T-helper 17 cell (primary cell): ENCODE measurements around the gene FAM168A. TPM values are rescaled to one million over a fixed set of nuclear protein-coding genes. Genes with fewer than 3 reads are reported as not detected.
"Not testable (repeated sequence)": the region's sequence is repeated elsewhere in the genome, so short reads cannot be mapped to it uniquely, and the experiment has no call there.

Experiments
- ATAC-seq: fragments of 150-1000 bp; cut with Tn5 transposase; 2 replicates; pipeline ENCODE4 v1.10.0; 2021; ENCODE audit warnings: mild to moderate bottlenecking, moderate library complexity
- DNase-seq, 3 donors: peaks; one replicate each; pipeline versions ENCODE4 v3.0.0 to v3.0.0-alpha.2; 2020 to 2021
- H3K9me3 ChIP-seq: one replicate; pipeline ENCODE4 v1.7.0; 2013; ENCODE audit warnings: low read length, mild to moderate bottlenecking; ENCODE audit not compliant: control insufficient read depth, poor library complexity, severe bottlenecking
- H3K27ac Mint-ChIP-seq: one replicate; pipeline ENCODE4 v1.8.0; 2022; ENCODE audit warnings: mild to moderate bottlenecking, moderate library complexity, mixed read lengths
- H3K27me3 Mint-ChIP-seq: one replicate; pipeline ENCODE4 v1.8.0; 2022; ENCODE audit warnings: mixed read lengths
- H3K36me3 Mint-ChIP-seq: one replicate; pipeline ENCODE4 v1.8.0; 2022; ENCODE audit warnings: low read depth, mixed read lengths
- H3K4me1 Mint-ChIP-seq: one replicate; pipeline ENCODE4 v1.8.0; 2022; ENCODE audit warnings: mild to moderate bottlenecking, mixed read lengths
- H3K4me3 Mint-ChIP-seq: one replicate; pipeline ENCODE4 v1.8.0; 2022; ENCODE audit warnings: mild to moderate bottlenecking, moderate library complexity, mixed read lengths
- total RNA-seq, 4 donors: library from RNA in 2 of 4; stranded (reverse) in 2 of 4; gene quantifications; one replicate each; pipeline ENCODE4 v1.2.3 and lab custom pipeline; 2022 to 2026

Gene FAM168A
- total RNA-seq, 2 donors from 2014 or later = 21.1 to 22.2 TPM

- Mint-ChIP-seq H3K27ac (no peak overlapping the region), H3K27me3 (no peaks in the 10 kb centered on the region), H3K36me3 (peaks cover 2% of the 10 kb centered on the region), H3K4me1 (peaks cover 8% of the 10 kb centered on the region), H3K4me3 (no peak overlapping the region)
- no peak for DNase-seq
- ATAC-seq = no peak
- no peaks in the 10 kb centered on the region for H3K9me3 ChIP-seq
These were observed 116.3 kb downstream of the FAM168A start for GRCh38 chr11:73481626-73482025.

- ATAC-seq = no peak
- Mint-ChIP-seq H3K4me3 (no peak overlapping the region), H3K36me3 (peaks cover 2% of the 10 kb centered on the region), H3K27ac (no peak overlapping the region), H3K4me1 (peaks cover 8% of the 10 kb centered on the region), H3K27me3 (no peaks in the 10 kb centered on the region)
- no peak for DNase-seq
- H3K9me3 ChIP-seq = no peaks in the 10 kb centered on the region
These were observed 117.2 kb downstream of the FAM168A start for GRCh38 chr11:73480677-73481076.

- ATAC-seq (no peak), DNase-seq (no peak)
- Mint-ChIP-seq H3K36me3 (peaks cover 2% of the 10 kb centered on the region), H3K4me1 (peaks cover 8% of the 10 kb centered on the region), H3K4me3 (no peak overlapping the region), H3K27ac (no peak overlapping the region), H3K27me3 (no peaks in the 10 kb centered on the region)
- no peaks in the 10 kb centered on the region for H3K9me3 ChIP-seq
These were observed 119.1 kb downstream of the FAM168A start for GRCh38 chr11:73478737-73479347.

GRCh38 chr11:73477518-73477917 is 120.4 kb downstream of the FAM168A start:
- ATAC-seq (no peak), DNase-seq (no peak)
- Mint-ChIP-seq H3K36me3 (peaks cover 3% of the 10 kb centered on the region), H3K4me1 (peaks cover 7% of the 10 kb centered on the region), H3K27me3 (no peaks in the 10 kb centered on the region), H3K4me3 (no peak overlapping the region), H3K27ac (no peak overlapping the region)
- H3K9me3 ChIP-seq = no peaks in the 10 kb centered on the region

- Mint-ChIP-seq H3K36me3 (peaks cover 10% of the 10 kb centered on the region), H3K4me1 (peaks cover 4% of the 10 kb centered on the region), H3K4me3 (no peak overlapping the region), H3K27me3 (no peaks in the 10 kb centered on the region), H3K27ac (no peak overlapping the region)
- no peaks in the 10 kb centered on the region for H3K9me3 ChIP-seq
- ATAC-seq (no peak), DNase-seq (no peak)
These were observed 122.3 kb downstream of the FAM168A start for GRCh38 chr11:73475549-73476095.

GRCh38 chr11:73473252-73473651 is 124.7 kb downstream of the FAM168A start:
- no peak overlapping the region for H3K4me3 Mint-ChIP-seq
- H3K27ac Mint-ChIP-seq = no peak overlapping the region
- no peak for ATAC-seq
- H3K36me3 Mint-ChIP-seq = peaks cover 12% of the 10 kb centered on the region
- no peaks in the 10 kb centered on the region for H3K9me3 ChIP-seq
- peaks cover 8% of the 10 kb centered on the region for H3K4me1 Mint-ChIP-seq
- DNase-seq = no peak
- no peaks in the 10 kb centered on the region for H3K27me3 Mint-ChIP-seq

GRCh38 chr11:73470036-73470612 is 127.8 kb downstream of the FAM168A start:
- H3K4me1 Mint-ChIP-seq = peaks cover 10% of the 10 kb centered on the region

GRCh38 chr11:73469401-73469800 is 128.5 kb downstream of the FAM168A start:
- no peak for DNase-seq
- no peaks in the 10 kb centered on the region for H3K9me3 ChIP-seq
- ATAC-seq = no peak
- Mint-ChIP-seq H3K27me3 (no peaks in the 10 kb centered on the region), H3K4me3 (no peak overlapping the region), H3K36me3 (peaks cover 12% of the 10 kb centered on the region), H3K27ac (no peak overlapping the region), H3K4me1 (peaks cover 10% of the 10 kb centered on the region)

More at GRCh38 chr11:73470036-73470612, 127.8 kb downstream of the FAM168A start:
- H3K9me3 ChIP-seq, H3K27ac Mint-ChIP-seq, DNase-seq, ATAC-seq, H3K27me3 Mint-ChIP-seq, H3K4me3 Mint-ChIP-seq: not testable (repeated sequence)
- peaks cover 12% of the 10 kb centered on the region for H3K36me3 Mint-ChIP-seq

- H3K4me3 Mint-ChIP-seq = no peak overlapping the region
- H3K27me3 Mint-ChIP-seq = no peaks in the 10 kb centered on the region
- ATAC-seq (no peak), DNase-seq (no peak)
- no peak overlapping the region for H3K27ac Mint-ChIP-seq
- H3K9me3 ChIP-seq = no peaks in the 10 kb centered on the region
- H3K36me3 Mint-ChIP-seq = peaks cover 12% of the 10 kb centered on the region
- H3K4me1 Mint-ChIP-seq = peaks cover 10% of the 10 kb centered on the region
These were observed 129.2 kb downstream of the FAM168A start for GRCh38 chr11:73468590-73469161.

GRCh38 chr11:73467505-73467904 is 130.4 kb downstream of the FAM168A start:
- no peak overlapping the region for H3K27ac Mint-ChIP-seq
- peaks cover 15% of the 10 kb centered on the region for H3K4me1 Mint-ChIP-seq
- no peak for ATAC-seq
- no peaks in the 10 kb centered on the region for H3K9me3 ChIP-seq
- DNase-seq = no peak
- H3K27me3 Mint-ChIP-seq = no peaks in the 10 kb centered on the region
- H3K36me3 Mint-ChIP-seq = peaks cover 20% of the 10 kb centered on the region
- no peak overlapping the region for H3K4me3 Mint-ChIP-seq

- no peaks in the 10 kb centered on the region for H3K27me3 Mint-ChIP-seq
- no peak for DNase-seq
- no peak overlapping the region for H3K4me3 Mint-ChIP-seq
- peaks cover 16% of the 10 kb centered on the region for H3K4me1 Mint-ChIP-seq
- H3K9me3 ChIP-seq = no peaks in the 10 kb centered on the region
- peaks cover 15% of the 10 kb centered on the region for H3K36me3 Mint-ChIP-seq
- no peak for ATAC-seq
- H3K27ac Mint-ChIP-seq = no peak overlapping the region
These were observed 131.3 kb downstream of the FAM168A start for GRCh38 chr11:73466643-73467042.

GRCh38 chr11:73465871-73466270 is 132.0 kb downstream of the FAM168A start:
- DNase-seq (no peak), ATAC-seq (no peak)
- peaks cover 16% of the 10 kb centered on the region for H3K4me1 Mint-ChIP-seq
- H3K27me3 Mint-ChIP-seq = no peaks in the 10 kb centered on the region
- no peaks in the 10 kb centered on the region for H3K9me3 ChIP-seq
- H3K36me3 Mint-ChIP-seq = peaks cover 13% of the 10 kb centered on the region
- no peak overlapping the region for H3K27ac Mint-ChIP-seq
- H3K4me3 Mint-ChIP-seq = no peak overlapping the region

GRCh38 chr11:73465023-73465675 is 132.8 kb downstream of the FAM168A start:
- ATAC-seq (no peak), DNase-seq (no peak)

More at GRCh38 chr11:73465023-73465675, 132.8 kb downstream of the FAM168A start:
- no peak overlapping the region for H3K4me3 Mint-ChIP-seq
- H3K27me3 Mint-ChIP-seq = no peaks in the 10 kb centered on the region
- H3K27ac Mint-ChIP-seq = no peak overlapping the region
- peaks cover 14% of the 10 kb centered on the region for H3K4me1 Mint-ChIP-seq
- H3K9me3 ChIP-seq = no peaks in the 10 kb centered on the region
- peaks cover 11% of the 10 kb centered on the region for H3K36me3 Mint-ChIP-seq
